ENCODE data around the gene ZNF653.

ZNF653 gene

GRCh38 chr19:11510444-11510843 lies 4.8 kb upstream of the ZNF653 start:
- DNase-seq = no peak

DNA sequence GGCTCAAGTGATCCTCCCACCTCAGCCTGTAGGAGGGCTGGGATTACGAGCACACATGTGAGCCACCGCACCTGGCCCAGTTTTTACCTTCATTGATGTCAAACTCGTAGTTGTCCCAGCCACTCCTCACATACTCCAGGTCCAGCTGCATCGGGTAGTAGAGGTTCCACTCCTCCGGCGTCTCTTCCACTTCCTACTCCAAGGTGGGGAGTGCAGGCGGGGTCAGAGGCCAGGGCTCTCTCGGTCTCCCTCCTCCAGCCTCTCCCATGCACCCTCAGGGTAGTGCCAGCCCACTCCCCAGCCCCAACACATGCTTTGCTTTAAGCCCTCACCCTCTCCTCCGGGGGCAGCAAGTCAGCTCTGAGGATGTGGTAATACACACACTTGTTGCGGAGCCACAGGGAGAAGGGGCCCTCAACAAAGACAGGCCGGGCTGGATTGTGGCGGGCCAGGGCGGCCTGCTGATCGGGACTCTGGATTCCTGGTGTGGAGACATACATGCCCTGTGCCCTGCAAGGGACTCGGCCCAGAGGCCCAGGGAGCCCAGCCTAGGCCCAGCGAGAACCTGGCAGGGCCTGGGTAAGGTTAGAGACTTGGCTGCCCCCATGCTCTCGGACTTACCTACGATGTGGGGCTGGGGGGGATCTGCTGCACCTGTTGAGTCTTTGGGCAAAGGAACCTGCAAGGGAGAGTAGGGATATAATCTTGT lies 1.9 kb upstream of the ZNF653 start:
- DNase-seq = no peak

DNA sequence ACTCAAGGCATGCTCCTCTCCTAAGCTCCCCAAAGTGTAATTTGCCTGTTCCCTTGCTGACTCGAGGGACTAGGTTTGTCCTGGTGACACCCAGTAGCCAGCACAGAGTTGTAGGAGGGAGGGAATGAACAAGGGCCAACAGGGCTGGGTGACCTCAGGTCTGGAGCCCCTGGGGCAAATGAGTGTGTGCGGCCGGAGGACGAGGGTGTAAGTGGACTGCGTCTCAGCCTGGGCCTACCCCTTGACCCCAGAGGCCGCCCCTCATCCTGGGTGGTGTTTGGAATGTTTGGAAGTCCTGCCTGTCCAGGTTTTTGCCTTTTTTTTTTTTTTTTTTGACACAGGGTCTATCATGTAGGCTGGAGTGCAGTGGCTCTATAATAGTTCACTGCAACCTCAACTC lies 1.3 kb upstream of the ZNF653 start:
- no peak for DNase-seq

- no peak for DNase-seq
Measured at GRCh38 chr19:11506101-11506555, 489 bp upstream of the ZNF653 start.

DNA sequence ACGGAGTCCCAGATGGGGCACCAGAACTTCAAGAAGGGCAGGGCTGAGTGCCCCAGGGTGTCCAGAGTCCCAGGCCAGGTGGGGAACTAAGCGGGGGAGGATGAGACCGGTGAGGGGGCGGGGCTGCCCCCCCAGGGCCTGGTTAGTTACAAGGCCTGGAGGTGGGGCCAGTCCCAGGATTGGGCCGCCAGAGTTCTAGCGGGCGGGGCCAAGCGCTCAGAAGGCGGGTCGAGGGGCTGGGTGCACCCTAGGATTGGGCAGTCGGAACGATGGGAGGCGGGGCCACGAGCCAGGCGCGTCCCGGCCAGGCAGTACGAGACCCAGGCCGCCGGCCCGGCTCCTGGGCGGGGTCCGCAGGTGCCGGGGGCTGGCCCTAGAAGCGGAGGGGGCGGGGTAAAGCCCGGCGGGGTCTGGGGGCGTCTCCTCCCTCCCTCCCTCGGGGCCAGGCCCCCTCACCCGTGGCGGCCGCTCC lies 571 bp downstream of the ZNF653 start:
- DNase-seq = peak; percentile 84

DNA sequence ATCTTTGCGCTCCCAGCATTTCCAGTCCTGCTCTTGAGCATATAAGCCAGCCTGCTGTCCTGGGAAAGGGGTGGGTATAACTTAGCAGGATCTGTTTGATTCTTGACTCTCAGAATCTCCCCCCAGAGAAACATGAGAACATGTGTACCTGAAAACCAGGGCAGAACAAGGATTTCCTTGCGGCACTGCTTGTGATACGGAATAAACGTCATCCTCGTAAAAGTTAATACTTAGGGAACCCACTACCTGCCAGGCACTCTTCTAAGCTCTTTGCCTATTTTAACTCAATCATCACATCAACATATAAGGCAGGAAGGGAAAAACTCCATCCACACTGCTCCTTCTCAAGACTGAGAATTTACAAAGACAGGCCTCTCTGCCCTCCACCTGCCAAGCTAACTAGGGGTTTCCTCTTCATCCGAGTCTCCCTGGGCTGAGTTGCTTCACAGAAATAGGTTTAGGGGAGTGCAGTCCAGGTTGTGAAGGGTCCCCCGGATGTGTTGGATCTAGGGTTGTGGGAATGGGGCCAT lies 1.1 kb downstream of the ZNF653 start:
- DNase-seq = no peak

GRCh38 chr19:11499890-11500420 lies 5.7 kb downstream of the ZNF653 start:
- no peak for DNase-seq

DNA sequence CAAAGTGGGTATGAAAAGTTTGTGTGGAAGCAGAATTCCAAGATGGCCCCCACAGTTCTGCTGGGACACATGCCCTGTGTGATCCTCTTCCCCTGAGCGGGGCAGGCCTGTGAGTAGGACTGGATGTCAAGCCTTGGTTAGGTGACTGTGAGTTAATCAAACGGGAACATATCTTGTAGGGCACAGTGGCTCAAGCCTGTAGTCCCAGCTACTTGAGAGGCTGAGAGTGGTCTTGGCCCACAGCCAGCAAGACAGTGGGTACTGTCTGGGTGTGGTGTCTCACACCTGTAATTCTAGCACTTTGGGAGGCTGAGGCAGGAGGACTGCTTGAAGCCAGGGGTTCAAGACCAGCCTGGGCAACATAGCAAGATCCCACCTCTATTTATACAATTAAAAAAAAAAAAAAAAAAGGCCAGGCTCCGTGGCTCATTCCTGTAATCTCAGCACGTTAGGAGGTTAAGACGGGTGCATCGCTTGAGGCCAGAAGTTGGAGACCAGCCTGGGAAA lies 6.4 kb downstream of the ZNF653 start:
- no peak for DNase-seq

GRCh38 chr19:11496391-11497163 lies 9.1 kb downstream of the ZNF653 start:
- DNase-seq = no peak

GRCh38 chr19:11495885-11496284 lies 9.8 kb downstream of the ZNF653 start:
- DNase-seq = no peak

GRCh38 chr19:11495481-11495880 lies 10.2 kb downstream of the ZNF653 start:
- no peak for DNase-seq

- DNase-seq = no peak
Measured at GRCh38 chr19:11494634-11495285, 10.9 kb downstream of the ZNF653 start.

- DNase-seq = no peak
Measured at GRCh38 chr19:11489378-11489777, 16.3 kb downstream of the ZNF653 start.

- DNase-seq = no peak
Measured at GRCh38 chr19:11486661-11487503, 18.8 kb downstream of the ZNF653 start.

- no peak for DNase-seq
Measured at GRCh38 chr19:11485245-11485837, 20.3 kb downstream of the ZNF653 start.

DNA sequence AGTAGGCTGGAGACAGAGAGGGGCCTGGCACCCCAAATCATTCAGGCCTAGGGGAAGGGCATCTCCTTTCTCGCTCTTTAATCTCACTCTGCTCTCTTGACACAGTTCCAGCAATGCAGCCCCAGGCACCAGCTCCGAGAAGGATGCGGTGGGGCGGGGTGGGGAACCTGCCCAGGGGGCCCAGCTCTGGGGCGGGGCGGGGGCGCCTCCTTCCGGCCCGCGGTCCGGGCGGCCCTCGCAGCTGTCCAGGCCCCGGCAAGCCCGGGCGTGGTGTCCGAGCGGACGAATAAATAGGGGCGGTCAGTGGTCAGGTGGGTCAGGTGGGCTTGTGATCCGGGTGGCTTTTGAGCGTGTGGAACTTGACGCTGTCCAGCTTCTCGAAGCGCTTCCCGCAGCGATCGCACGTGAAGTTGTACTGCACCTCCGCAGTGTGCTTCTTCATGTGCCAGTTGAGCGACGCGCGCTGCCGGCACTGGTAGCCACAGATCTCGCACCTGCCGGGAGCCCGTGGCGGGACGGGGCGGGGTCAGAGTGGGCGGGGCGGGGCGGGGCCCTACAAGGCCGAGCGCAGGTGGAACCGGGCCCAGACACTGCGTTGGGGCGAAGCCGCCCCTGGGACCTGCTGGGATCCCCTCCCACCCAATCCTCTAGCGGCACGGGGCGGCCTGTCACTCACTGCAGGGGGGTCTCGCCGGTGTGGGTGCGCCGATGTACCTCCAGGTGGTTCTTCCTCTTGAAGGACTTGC lies 22.1 kb downstream of the ZNF653 start:
- no peak for DNase-seq

DNA sequence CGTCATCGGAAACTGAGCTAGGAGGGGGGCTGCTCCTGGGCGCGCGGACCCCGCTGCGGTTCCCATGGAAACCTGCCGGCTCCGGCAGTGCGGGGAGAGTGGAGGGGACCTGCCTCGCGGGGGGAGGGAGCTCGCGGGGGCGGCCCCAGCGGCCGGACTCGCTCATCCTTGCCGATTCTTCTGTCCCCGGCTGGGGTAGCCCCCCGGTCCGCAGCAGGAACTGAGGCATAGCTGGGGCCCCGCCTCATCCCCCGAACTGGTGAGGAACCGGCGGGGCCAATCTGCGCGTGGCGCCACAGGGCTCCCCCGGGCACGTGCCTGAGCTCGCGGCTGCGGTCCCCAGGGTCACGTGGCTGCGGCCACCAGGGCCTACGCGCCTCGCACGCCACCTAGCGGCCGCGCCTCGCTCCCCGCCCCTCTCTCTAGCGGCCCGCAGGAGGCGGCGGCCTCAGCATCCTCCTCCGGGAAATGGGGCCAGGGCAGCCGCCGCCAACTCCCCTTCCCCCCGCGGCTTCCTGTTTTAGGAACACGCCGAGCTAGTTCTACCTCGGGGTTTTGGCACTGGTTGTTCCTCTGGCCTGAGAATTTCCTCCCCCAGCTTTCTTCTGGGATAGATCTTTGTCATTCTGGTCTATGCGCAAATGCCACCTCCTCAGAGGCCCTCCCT lies 23.1 kb downstream of the ZNF653 start:
- DNase-seq = peak; percentile 33

GRCh38 chr19:11481534-11482383 lies 23.9 kb downstream of the ZNF653 start:
- peak; percentile 97 for DNase-seq

Data from NCI-H524 treated with DMSO at 0.1 percent for 48 hours (cell line).